SU-DHL-6 (cell line): Measurements from ENCODE around the gene TNNC1.

Experiments
- H2AFZ ChIP-seq: fragments of 200-600 bp; sonication (generic); 2 replicates; pipeline ENCODE4 v1.6.1; 2014; ENCODE audit warnings: low read depth, mild to moderate bottlenecking, moderate library complexity, mixed read lengths, antibody characterized with exemption, low read length; ENCODE audit not compliant: severe bottlenecking
- H3F3A ChIP-seq: fragments of 200-600 bp; shearing (Covaris generic); 2 replicates; pipeline ENCODE4 v1.6.0; 2016; ENCODE audit warnings: antibody characterized with exemption, mild to moderate bottlenecking; ENCODE audit not compliant: insufficient read depth
- H3K27ac ChIP-seq: fragments of 200-600 bp; sonication (generic); 2 replicates; pipeline ENCODE4 v1.5.1; 2016; ENCODE audit warnings: low read depth, mild to moderate bottlenecking, low read length, moderate library complexity, mixed read lengths
- H3K27me3 ChIP-seq: fragments of 200-600 bp; sonication (generic), shearing (Covaris generic); 2 replicates; pipeline ENCODE4 v1.6.0; 2014; ENCODE audit warnings: mild to moderate bottlenecking, low read length
- H3K36me3 ChIP-seq: fragments of 200-600 bp; sonication (generic); 2 replicates; pipeline ENCODE4 v1.6.1; 2014; ENCODE audit warnings: mild to moderate bottlenecking, low read length, mixed read lengths
- H3K4me2 ChIP-seq: fragments of 300-600, 200-600 bp; shearing (Covaris generic), sonication (generic); 2 replicates; pipeline ENCODE4 v1.6.0; 2014; ENCODE audit warnings: low read length, low read depth, mild to moderate bottlenecking; ENCODE audit not compliant: poor library complexity, severe bottlenecking
- H3K4me3 ChIP-seq: fragments of 200-600 bp; sonication (generic); 2 replicates; pipeline ENCODE4 v1.5.1; 2014; ENCODE audit warnings: antibody characterized with exemption, low read length, mild to moderate bottlenecking, mixed read lengths; ENCODE audit not compliant: insufficient read depth, poor library complexity, severe bottlenecking
- H3K79me2 ChIP-seq: fragments of 200-600 bp; sonication (generic); 2 replicates; pipeline ENCODE4 v1.6.1; 2014; ENCODE audit warnings: mild to moderate bottlenecking, low read length, moderate library complexity; ENCODE audit not compliant: insufficient read depth
- H3K9ac ChIP-seq: fragments of 200-600 bp; sonication (generic); 2 replicates; pipeline ENCODE4 v1.7.0; 2014; ENCODE audit warnings: mild to moderate bottlenecking, low read length
- H3K9me2 ChIP-seq: fragments of 200-600 bp; sonication (generic); replicated peaks from 2 replicates; pipeline ENCODE4 v1.6.1; 2014; ENCODE audit warnings: low read length; ENCODE audit not compliant: insufficient read depth
- H3K9me3 ChIP-seq: fragments of 200-600 bp; sonication (generic); 2 replicates; pipeline ENCODE4 v1.6.1; 2014; ENCODE audit warnings: low read length, mixed read lengths; ENCODE audit not compliant: insufficient read depth
- H4K20me1 ChIP-seq: fragments of 200-600 bp; sonication (generic); 2 replicates; pipeline ENCODE4 v1.6.1; 2014; ENCODE audit warnings: low read depth, mild to moderate bottlenecking, antibody characterized with exemption, low read length, moderate library complexity, mixed read lengths
- CTCF ChIP-seq: fragments of 200-600 bp; sonication (generic); IDR thresholded peaks from one replicate; pipeline ENCODE4 v1.5.1; 2017; ENCODE audit warnings: antibody characterized with exemption, mild to moderate bottlenecking, low read length, moderate library complexity; ENCODE audit not compliant: insufficient read depth, poor library complexity, severe bottlenecking
- EZH2phosphoT487 ChIP-seq: fragments of 200-600 bp; sonication (generic), shearing (Covaris generic); conservative IDR thresholded peaks from 2 replicates; pipeline ENCODE4 v1.6.1; 2018; ENCODE audit warnings: mild to moderate bottlenecking, antibody characterized with exemption, low read length, moderate library complexity, mixed read lengths

TNNC1 gene

DNA sequence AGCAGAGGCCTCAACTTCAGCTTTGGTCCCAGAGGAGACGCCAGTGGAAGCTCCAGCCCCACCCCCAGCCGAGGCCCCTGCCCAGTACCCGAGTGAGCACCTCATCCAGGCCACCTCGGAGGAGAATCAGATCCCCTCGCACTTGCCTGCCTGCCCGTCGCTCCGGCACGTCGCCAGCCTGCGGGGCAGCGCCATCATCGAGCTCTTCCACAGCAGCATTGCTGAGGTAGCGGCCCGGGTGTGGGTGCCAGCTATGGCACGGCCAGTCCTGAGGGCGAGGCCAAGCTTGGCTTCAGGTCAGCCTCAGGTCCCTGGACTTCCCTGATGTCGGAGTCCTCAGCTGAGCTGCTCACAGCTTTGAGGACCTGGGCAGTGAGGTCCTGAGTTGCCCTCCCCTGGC, 35.6 kb upstream of the TNNC1 start:
- H3K9me3 ChIP-seq = no peaks in the 10 kb centered on the region
- TF ChIP-seq CTCF (no peak), EZH2phosphoT487 (no peak)
- H2AFZ ChIP-seq = no peak overlapping the region
- H3K4me2 ChIP-seq = no peak overlapping the region
- no peak overlapping the region for H3K27ac ChIP-seq
- no peaks in the 10 kb centered on the region for H3F3A ChIP-seq
- no peaks in the 10 kb centered on the region for H3K27me3 ChIP-seq
- no peak overlapping the region for H3K9ac ChIP-seq
- no peaks in the 10 kb centered on the region for H3K9me2 ChIP-seq
- H4K20me1 ChIP-seq = no peaks in the 10 kb centered on the region
- H3K4me3 ChIP-seq = no peak overlapping the region
- no peaks in the 10 kb centered on the region for H3K79me2 ChIP-seq
- H3K36me3 ChIP-seq = no peaks in the 10 kb centered on the region

DNA sequence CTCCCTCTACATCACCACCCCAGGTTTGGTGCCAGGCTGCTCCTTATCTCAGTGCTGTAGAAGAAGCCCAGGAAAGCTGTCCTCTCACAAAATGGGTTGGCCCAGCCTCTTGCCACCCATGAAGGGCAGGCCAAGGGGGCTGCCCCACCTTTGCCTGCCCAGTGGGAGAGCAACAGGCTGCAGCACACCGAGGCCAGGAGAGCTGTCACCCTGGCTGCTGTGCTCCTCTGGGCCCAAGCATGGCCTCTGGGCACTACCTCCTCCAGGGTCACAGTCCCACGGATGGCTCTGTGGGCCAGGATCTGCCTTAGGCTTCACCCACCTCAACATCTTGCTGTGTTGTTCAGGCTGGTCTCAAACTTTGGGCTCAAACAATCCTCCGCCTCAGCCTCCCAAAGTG, 34.9 kb upstream of the TNNC1 start:
- no peaks in the 10 kb centered on the region for H3K27me3 ChIP-seq
- no peaks in the 10 kb centered on the region for H3F3A ChIP-seq
- H2AFZ ChIP-seq = no peak overlapping the region
- TF ChIP-seq CTCF (no peak), EZH2phosphoT487 (no peak)
- no peak overlapping the region for H3K9ac ChIP-seq
- no peaks in the 10 kb centered on the region for H3K36me3 ChIP-seq
- H3K4me2 ChIP-seq = no peak overlapping the region
- H3K27ac ChIP-seq = no peak overlapping the region
- H3K9me3 ChIP-seq = no peaks in the 10 kb centered on the region
- no peak overlapping the region for H3K4me3 ChIP-seq
- H4K20me1 ChIP-seq = no peaks in the 10 kb centered on the region
- no peaks in the 10 kb centered on the region for H3K79me2 ChIP-seq
- no peaks in the 10 kb centered on the region for H3K9me2 ChIP-seq

- TF ChIP-seq CTCF = no peak
- TF ChIP-seq EZH2phosphoT487 = no peak
Observed at GRCh38 chr3:52487788-52488691, 34.2 kb upstream of the TNNC1 start.

More at GRCh38 chr3:52487788-52488691, 34.2 kb upstream of the TNNC1 start:
- H3K27me3 ChIP-seq = no peaks in the 10 kb centered on the region
- no peak overlapping the region for H3K9ac ChIP-seq
- no peaks in the 10 kb centered on the region for H4K20me1 ChIP-seq
- H2AFZ ChIP-seq = no peak overlapping the region
- H3K27ac ChIP-seq = no peak overlapping the region
- no peaks in the 10 kb centered on the region for H3K79me2 ChIP-seq
- H3K36me3 ChIP-seq = no peaks in the 10 kb centered on the region
- no peak overlapping the region for H3K4me2 ChIP-seq
- no peak overlapping the region for H3K4me3 ChIP-seq
- H3F3A ChIP-seq = no peaks in the 10 kb centered on the region
- no peaks in the 10 kb centered on the region for H3K9me3 ChIP-seq
- no peaks in the 10 kb centered on the region for H3K9me2 ChIP-seq
